HepG2 (cell line): ENCODE data around the gene CCT6A. TPM values are rescaled to one million over a fixed set of nuclear protein-coding genes. Genes with fewer than 3 reads are reported as not detected.
A peak's percentile ranks its signal among the peaks of the same experiment; 100 is the strongest.

ENCODE experiments used
- ATRX ChIP-seq: sonication (generic); formaldehyde crosslinking; IDR thresholded peaks from 2 replicates; pipeline ENCODE4 v1.4.0; 2020; ENCODE audit warnings: missing genetic modification reagents, borderline replicate concordance
- BHLHE40 ChIP-seq: IDR thresholded peaks from 2 replicates; pipeline ENCODE4 v1.6.1; 2011; ENCODE audit warnings: low read length, improper control_type of control experiment
- FIP1L1 ChIP-seq: fragments of 200-400 bp; formaldehyde crosslinking; IDR thresholded peaks from 2 replicates; pipeline ENCODE4 v1.6.1; 2018; ENCODE audit warnings: low read depth, mild to moderate bottlenecking, low read length, moderate library complexity, borderline replicate concordance; ENCODE audit not compliant: insufficient read depth
- FOSL2 ChIP-seq: sonication (generic); formaldehyde crosslinking; IDR thresholded peaks from 2 replicates; pipeline ENCODE4 v1.4.0; 2020; ENCODE audit warnings: missing genetic modification reagents
- FOXA3 ChIP-seq: IDR thresholded peaks from 2 replicates; pipeline ENCODE4 v1.6.1; 2016; ENCODE audit warnings: missing genetic modification reagents, missing compliant biosample characterization
- GTF2F1 ChIP-seq: fragments of 150-350 bp; IDR thresholded peaks from 2 replicates; pipeline ENCODE4 v1.6.1; 2014; ENCODE audit warnings: low read length
- HNRNPH1 ChIP-seq: fragments of 200-400 bp; formaldehyde crosslinking; optimal IDR thresholded peaks from 2 replicates; pipeline ENCODE3; 2017; ENCODE audit warnings: mild to moderate bottlenecking, low read depth, low read length
- HOXA5 ChIP-seq: sonication (generic); formaldehyde crosslinking; IDR thresholded peaks from 2 replicates; pipeline ENCODE4 v1.4.0; 2020; ENCODE audit warnings: missing genetic modification reagents
- KDM5A ChIP-seq: fragments of 200-600 bp; sonication (generic); IDR thresholded peaks from 2 replicates; pipeline ENCODE4 v1.7.0; 2018; ENCODE audit warnings: antibody characterized with exemption, mild to moderate bottlenecking, low read length, borderline replicate concordance
- PAX8 ChIP-seq: sonication (generic); formaldehyde crosslinking; IDR thresholded peaks from 2 replicates; pipeline ENCODE4 v1.8.0; 2022; ENCODE audit warnings: mild to moderate bottlenecking, missing genetic modification reagents, borderline replicate concordance
- RAD51 ChIP-seq: fragments of 450-650 bp; IDR thresholded peaks from 2 replicates; pipeline ENCODE4 v1.6.1; 2016; ENCODE audit warnings: borderline replicate concordance
- RFX3 ChIP-seq: IDR thresholded peaks from 2 replicates; pipeline ENCODE4 v1.6.1; 2016; ENCODE audit warnings: missing biosample characterization, missing genetic modification reagents
- SKI ChIP-seq: fragments of 450-650 bp; IDR thresholded peaks from one replicate; pipeline ENCODE4 v1.6.1; 2018; ENCODE audit warnings: mild to moderate bottlenecking; ENCODE audit not compliant: partially characterized antibody
- SRSF4 ChIP-seq: fragments of 200-400 bp; formaldehyde crosslinking; IDR thresholded peaks from one replicate; pipeline ENCODE4 v1.6.1; 2018; ENCODE audit warnings: mild to moderate bottlenecking, low read depth, low read length, moderate library complexity; ENCODE audit not compliant: poor library complexity, severe bottlenecking
- ZBTB8A ChIP-seq: sonication (generic); formaldehyde crosslinking; IDR thresholded peaks from 2 replicates; pipeline ENCODE4 v1.4.0; 2020; ENCODE audit warnings: mild to moderate bottlenecking, low read depth, missing genetic modification reagents, borderline replicate concordance
- ZNF230 ChIP-seq: sonication (generic); formaldehyde crosslinking; IDR thresholded peaks from 2 replicates; pipeline ENCODE4 v1.4.0; 2020; ENCODE audit warnings: mild to moderate bottlenecking, missing genetic modification reagents
- ZNF274 ChIP-seq: sonication (generic); formaldehyde crosslinking; IDR thresholded peaks from 2 replicates; pipeline ENCODE4 v1.5.1; 2020; ENCODE audit warnings: mild to moderate bottlenecking, missing genetic modification reagents
- ZNF354B ChIP-seq: sonication (generic); formaldehyde crosslinking; IDR thresholded peaks from 2 replicates; pipeline ENCODE4 v1.8.0; 2022; ENCODE audit warnings: mild to moderate bottlenecking, missing genetic modification reagents
- ZNF44 ChIP-seq: sonication (generic); formaldehyde crosslinking; IDR thresholded peaks from 2 replicates; pipeline ENCODE4 v1.5.1; 2020; ENCODE audit warnings: mild to moderate bottlenecking, missing genetic modification reagents
- ZSCAN31 ChIP-seq: sonication (generic); formaldehyde crosslinking; IDR thresholded peaks from 2 replicates; pipeline ENCODE4 v1.5.0; 2020; ENCODE audit warnings: low read depth, mild to moderate bottlenecking, missing genetic modification reagents
- ZZZ3 ChIP-seq: sonication (generic); formaldehyde crosslinking; IDR thresholded peaks from 2 replicates; pipeline ENCODE4 v1.4.0; 2020; ENCODE audit warnings: missing genetic modification reagents, mild to moderate bottlenecking, borderline replicate concordance
- polyA plus RNA-seq, 8 experiments: library from polyadenylated mRNA; depleted of rRNA in 3 of 8; stranded (reverse) in 7 of 8; unstranded in 1 of 8; fragments of >200 nt; fragmentation: Illumina TruSeq in 4 of 8; extraction: Trizol in 4 of 8; gene quantifications; 2 replicates each; pipeline versions ENCODE4 v1.2.1 to v1.2.3, GENCODE V29; 2011 to 2016; ENCODE audit warnings: low read depth in 4 of 8, missing spikeins in 1 of 8, mixed read lengths in 1 of 8; ENCODE audit not compliant: insufficient read depth in 1 of 8
- total RNA-seq, 5 experiments: library from RNA; depleted of rRNA; stranded (reverse); fragments of >200 nt; fragmentation: Illumina TruSeq; extraction: Trizol; gene quantifications; 2 replicates each; pipeline ENCODE4 v1.2.3, GENCODE V29; 2016; ENCODE audit warnings: low read depth in 1 of 5
- TF ChIP-seq, protein P1 (sequence below), 2 experiments: sonication (generic) in 1 of 2; formaldehyde crosslinking in 1 of 2; IDR thresholded peaks; 2 replicates each; pipeline versions ENCODE4 v1.5.1 to v1.6.1; 2011 to 2020; ENCODE audit warnings: borderline replicate concordance in 1 of 2, low read depth in 1 of 2, low read length in 1 of 2, mild to moderate bottlenecking in 1 of 2, missing genetic modification reagents in 1 of 2, moderate library complexity in 1 of 2
- TF ChIP-seq, protein P2 (sequence below): sonication (generic); formaldehyde crosslinking; IDR thresholded peaks from 2 replicates; pipeline ENCODE4 v1.4.0; 2020; ENCODE audit warnings: missing genetic modification reagents
- TF ChIP-seq, protein P3 (sequence below): sonication (generic); formaldehyde crosslinking; IDR thresholded peaks from 2 replicates; pipeline ENCODE4 v1.4.0; 2020; ENCODE audit warnings: missing genetic modification reagents

CCT6A gene
- total and polyA plus RNA-seq, 2 of the 13 experiments (the other 11 are each of a cell fraction or from before 2014, with no cell fraction given) = 219 to 292 TPM

DNA sequence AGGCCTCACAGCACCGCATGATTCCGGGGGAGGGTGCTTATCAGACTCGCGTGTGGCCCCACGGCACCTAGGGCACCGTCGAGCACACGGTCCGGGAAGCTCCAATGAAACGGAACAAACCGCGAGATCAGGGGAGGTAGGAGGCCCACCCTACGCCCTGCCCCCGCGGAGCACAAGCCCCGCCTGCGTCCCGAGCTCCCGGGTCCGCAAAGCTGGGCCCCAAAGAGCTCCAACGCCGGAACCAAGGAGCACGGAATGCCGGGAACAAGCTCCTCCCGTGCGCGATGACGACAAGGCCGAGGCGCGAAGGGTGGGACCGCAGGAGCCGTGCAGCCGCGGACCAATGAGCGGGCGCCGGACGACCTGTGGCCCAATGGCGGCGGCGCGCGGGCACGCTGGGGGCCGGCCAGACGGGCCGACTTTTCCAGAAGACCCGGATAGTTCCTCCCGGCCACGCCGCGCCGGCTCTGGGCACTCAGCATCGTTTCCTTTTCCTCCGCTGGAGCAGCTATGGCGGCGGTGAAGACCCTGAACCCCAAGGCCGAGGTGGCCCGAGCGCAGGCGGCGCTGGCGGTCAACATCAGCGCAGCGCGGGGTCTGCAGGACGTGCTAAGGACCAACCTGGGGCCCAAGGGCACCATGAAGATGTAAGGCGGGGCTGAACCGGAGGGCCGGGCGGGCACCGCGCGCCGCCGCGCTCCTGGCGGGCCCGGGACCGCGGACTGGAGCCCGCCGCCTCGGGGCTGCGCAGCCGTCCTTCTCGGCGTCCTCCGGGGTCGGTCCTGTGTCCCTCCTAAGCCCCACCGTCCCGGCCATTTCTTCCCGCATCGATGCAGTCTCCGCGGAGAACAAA, at the start of gene CCT6A, which contains the start of gene PSPH (continued):
- TF ChIP-seq SRSF4 = no peak
- peak; percentile 49 for TF ChIP-seq FOXA3 (CRISPR knock-in tag)
- no peak; the same call in 1 of the 2 replicates for TF ChIP-seq ZNF230
- no peak for TF ChIP-seq GTF2F1
- no peak for TF ChIP-seq RAD51
- TF ChIP-seq ZNF44 (CRISPR knock-in tag) = peak; percentile 60; the same call in 1 of the 2 replicates
- TF ChIP-seq HNRNPH1 = no peak
- TF ChIP-seq FOSL2 (CRISPR knock-in tag) = peak; percentile 44; the same call in 1 of the 2 replicates
- TF ChIP-seq BHLHE40 = peak; percentile 66
- TF ChIP-seq HOXA5 (CRISPR knock-in tag) = peak; percentile 87; the same call in 1 of the 2 replicates
- peak; percentile 50; the same call in 1 of the 2 replicates for TF ChIP-seq ZNF274
- TF ChIP-seq, protein P1, sequence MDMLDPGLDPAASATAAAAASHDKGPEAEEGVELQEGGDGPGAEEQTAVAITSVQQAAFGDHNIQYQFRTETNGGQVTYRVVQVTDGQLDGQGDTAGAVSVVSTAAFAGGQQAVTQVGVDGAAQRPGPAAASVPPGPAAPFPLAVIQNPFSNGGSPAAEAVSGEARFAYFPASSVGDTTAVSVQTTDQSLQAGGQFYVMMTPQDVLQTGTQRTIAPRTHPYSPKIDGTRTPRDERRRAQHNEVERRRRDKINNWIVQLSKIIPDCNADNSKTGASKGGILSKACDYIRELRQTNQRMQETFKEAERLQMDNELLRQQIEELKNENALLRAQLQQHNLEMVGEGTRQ (IDR thresholded peaks at IDR 0.05; ENCODE audit: low read depth, low read length) = no peak
- TF ChIP-seq, protein P1 (CRISPR knock-in tag; IDR thresholded peaks at IDR 0.05; ENCODE audit: borderline replicate concordance) = no peak; the same call in 1 of the 2 replicates
- no peak; the same call in 1 of the 2 replicates for TF ChIP-seq ZBTB8A (CRISPR knock-in tag)
- TF ChIP-seq ZSCAN31 = peak; percentile 75; the same call in 1 of the 2 replicates
- peak; percentile 52; the same call in 1 of the 2 replicates for TF ChIP-seq KDM5A
- TF ChIP-seq ATRX = no peak
- TF ChIP-seq ZNF354B (CRISPR knock-in tag) = no peak
- TF ChIP-seq, protein P2, sequence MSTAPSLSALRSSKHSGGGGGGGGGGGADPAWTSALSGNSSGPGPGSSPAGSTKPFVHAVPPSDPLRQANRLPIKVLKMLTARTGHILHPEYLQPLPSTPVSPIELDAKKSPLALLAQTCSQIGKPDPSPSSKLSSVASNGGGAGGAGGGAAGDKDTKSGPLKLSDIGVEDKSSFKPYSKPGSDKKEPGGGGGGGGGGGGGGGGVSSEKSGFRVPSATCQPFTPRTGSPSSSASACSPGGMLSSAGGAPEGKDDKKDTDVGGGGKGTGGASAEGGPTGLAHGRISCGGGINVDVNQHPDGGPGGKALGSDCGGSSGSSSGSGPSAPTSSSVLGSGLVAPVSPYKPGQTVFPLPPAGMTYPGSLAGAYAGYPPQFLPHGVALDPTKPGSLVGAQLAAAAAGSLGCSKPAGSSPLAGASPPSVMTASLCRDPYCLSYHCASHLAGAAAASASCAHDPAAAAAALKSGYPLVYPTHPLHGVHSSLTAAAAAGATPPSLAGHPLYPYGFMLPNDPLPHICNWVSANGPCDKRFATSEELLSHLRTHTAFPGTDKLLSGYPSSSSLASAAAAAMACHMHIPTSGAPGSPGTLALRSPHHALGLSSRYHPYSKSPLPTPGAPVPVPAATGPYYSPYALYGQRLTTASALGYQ (CRISPR knock-in tag) = peak; percentile 29; the same call in 1 of the 2 replicates
- TF ChIP-seq ZZZ3 (CRISPR knock-in tag) = no peak; the same call in 1 of the 2 replicates
- TF ChIP-seq SKI = no peak
- peak; percentile 80; the same call in 1 of the 2 replicates for TF ChIP-seq PAX8 (CRISPR knock-in tag)
- TF ChIP-seq, protein P3, sequence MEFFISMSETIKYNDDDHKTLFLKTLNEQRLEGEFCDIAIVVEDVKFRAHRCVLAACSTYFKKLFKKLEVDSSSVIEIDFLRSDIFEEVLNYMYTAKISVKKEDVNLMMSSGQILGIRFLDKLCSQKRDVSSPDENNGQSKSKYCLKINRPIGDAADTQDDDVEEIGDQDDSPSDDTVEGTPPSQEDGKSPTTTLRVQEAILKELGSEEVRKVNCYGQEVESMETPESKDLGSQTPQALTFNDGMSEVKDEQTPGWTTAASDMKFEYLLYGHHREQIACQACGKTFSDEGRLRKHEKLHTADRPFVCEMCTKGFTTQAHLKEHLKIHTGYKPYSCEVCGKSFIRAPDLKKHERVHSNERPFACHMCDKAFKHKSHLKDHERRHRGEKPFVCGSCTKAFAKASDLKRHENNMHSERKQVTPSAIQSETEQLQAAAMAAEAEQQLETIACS (CRISPR knock-in tag) = peak; percentile 80
- TF ChIP-seq FIP1L1 = 0 out of 2 replicates have a peak, but pooled peaks have one; percentile 67
- no peak for TF ChIP-seq RFX3 (CRISPR knock-in tag)
